Activated CD8-positive, alpha-beta memory T cell treated with anti-CD3 and anti-CD28 coated beads for 24 hours (primary cell): ENCODE measurements around the gene SORD.
"Not testable (repeated sequence)": the region's sequence is repeated elsewhere in the genome, so short reads cannot be mapped to it uniquely, and the experiment has no call there.

ENCODE experiments used
- DNase-seq: peaks from one replicate; pipeline ENCODE4 v3.0.0-alpha.2; 2020

The SORD gene

DNA sequence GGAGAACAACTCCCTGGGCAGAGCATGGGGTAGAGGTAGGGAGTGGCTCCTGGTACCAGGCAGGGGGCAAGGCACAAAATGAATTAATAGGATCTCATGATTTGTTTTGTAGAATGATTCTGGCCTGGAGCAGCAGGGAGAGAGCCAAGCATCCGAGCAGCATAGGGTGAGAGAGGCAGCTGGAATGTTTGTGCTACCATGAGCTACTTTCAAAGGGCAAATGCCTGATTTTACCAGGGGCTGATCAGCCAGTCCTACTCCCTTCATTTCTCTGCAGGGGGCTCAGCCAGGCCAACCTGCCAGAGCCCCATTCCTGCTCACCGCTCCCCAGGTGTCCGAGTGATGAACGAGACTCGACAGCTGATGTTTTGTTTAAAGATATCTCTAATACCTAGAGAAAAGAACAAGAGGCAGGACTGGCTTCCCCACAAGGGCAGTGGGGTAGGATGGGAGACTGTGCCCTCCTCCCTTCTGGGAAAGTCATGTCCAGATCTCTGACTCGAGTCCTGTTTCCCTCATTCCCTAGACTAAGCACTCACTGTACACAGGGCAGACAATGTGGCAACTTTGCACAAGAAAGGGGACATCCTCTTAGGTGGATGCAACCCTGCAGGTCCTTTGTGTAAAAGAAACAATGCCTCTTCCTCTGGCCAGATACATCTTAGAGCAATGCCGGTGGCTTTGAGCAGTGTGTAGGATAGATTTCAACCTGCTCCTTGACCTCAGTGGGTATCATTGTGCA, 78.1 kb downstream of the SORD start:
- no peak for DNase-seq

- no peak for DNase-seq
Measured at GRCh38 chr15:45101749-45102148, 78.8 kb downstream of the SORD start.

DNA sequence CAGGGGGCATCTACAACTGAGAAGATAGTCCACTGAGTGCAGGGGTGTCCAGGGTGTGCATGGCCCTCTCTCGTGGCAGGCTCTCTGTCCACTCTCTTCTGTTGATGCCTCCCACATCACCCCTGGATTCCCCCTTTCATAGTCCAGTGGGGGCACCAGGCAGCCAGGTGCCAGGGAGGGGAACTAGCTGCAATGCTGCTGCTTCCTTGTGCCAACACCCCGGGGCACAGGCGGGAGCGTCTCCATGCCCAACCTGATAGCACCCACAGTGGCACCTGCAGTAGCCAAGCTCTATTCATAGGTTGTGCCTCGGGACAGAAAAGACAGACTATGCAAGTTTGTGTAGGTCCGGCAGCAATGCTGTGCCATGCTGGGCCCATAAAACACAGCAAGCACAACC, 79.2 kb downstream of the SORD start:
- DNase-seq: no peak

- not testable (repeated sequence) for DNase-seq
Measured at GRCh38 chr15:45104170-45104569, 81.2 kb downstream of the SORD start.

DNA sequence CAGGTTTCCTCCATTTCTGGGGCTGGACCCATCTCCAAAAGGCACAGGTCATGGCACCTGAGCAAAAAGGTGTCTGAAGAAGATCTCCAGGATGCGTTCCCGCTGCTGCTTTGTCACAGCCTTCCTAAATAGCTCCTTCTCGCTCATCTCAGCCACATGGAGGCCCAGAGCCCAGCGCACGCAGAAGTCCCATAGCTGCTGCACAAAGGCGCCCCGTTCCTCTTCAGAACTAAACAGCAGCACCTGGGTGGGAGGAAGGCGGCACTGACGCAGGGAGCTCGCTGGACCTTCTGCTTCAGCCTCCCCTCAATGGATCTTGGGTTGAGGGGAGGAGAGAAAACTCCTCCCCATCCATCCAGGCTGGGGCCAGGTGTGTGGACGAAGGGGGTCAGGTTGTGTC, 82.6 kb downstream of the SORD start:
- no peak for DNase-seq

GRCh38 chr15:45106002-45106790, 83.2 kb downstream of the SORD start:
- DNase-seq: no peak

DNA sequence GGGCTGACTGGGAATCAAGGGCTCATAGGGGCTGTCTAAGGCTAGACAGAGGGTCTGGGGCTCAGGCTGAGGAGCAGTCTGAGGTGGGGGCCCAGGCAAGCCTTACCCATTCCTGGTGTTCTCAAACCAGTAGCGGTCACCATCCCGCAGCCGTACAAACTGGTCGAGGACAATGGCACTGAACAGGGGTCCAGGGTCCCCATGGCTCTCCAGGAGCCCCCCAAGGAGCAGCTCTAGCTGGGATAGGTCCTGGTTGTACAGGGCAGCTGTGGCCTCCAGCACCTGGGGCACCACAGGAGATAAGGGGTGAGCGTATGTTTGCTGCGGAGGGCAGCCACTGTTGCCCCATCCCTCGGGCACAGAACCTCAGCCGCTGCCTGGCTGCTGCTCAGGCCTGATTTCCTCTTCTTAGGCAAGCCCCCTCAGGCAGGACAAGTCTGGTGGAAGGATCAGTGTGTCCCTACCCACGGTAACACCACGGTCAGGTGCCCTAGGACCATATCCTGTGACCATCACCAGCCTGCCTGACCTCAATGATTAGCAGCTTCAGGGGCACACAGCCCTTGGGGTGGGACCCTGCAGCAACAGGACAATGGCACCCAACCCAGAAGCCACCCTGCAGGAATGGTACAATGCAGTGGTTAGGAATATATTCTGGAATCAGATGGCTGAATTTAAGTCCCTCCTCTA, 85.1 kb downstream of the SORD start:
- DNase-seq: no peak

- no peak for DNase-seq
Measured at GRCh38 chr15:45110256-45110820, 87.3 kb downstream of the SORD start.

DNA sequence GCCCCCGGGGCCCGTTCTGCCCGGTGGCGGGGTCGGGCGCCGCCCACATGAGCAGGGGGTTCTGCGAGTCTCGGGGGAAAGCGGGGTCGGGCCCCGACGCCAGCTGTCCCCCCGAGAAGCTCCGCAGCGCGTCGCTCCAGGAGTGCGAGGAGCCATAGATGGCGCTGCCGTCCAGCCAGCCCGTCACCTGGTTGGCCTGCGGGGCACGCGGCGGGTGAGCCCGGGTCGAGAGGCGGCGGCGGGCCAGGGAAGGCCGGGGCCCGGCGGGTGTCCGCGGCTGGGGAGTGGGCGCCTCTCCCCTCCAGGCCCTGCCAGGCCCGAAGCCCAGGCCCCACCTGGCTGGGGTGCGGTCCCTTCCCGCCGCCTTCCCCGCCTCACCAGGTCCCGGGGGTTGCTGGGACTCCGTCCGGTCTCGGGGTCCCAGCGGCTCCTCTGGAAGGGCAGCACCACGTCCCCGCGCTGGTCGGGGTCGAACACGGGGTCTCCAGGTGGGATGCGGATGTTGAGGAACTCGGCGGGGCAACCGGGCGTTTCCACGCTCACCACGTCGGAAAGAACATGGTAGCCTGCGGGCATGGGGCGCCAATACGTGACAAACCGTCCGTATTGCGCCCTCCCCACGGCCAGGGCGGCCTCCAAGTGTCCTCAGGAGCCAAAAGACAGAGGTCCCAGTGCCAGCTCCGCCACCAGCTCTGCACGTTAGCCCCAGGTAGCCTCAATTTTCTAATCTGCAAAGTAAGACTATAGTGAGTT, 88.6 kb downstream of the SORD start:
- DNase-seq: no peak

GRCh38 chr15:45112143-45112590, 89.2 kb downstream of the SORD start:
- DNase-seq: no peak

GRCh38 chr15:45112591-45113379, 89.8 kb downstream of the SORD start:
- no peak for DNase-seq

GRCh38 chr15:45113380-45113990, 90.5 kb downstream of the SORD start:
- no peak for DNase-seq

GRCh38 chr15:45114076-45114750, 91.2 kb downstream of the SORD start, which contains the start of the genes DUOX2 and DUOXA2:
TSS of gene DUOX2 (minus strand) at chr15:45114172. CDS start at chr15:45113411, 761 bp downstream.
TSS of gene DUOXA2 (plus strand) at chr15:45114326. CDS start at chr15:45114606, 280 bp downstream.
- DNase-seq: no peak

DNA sequence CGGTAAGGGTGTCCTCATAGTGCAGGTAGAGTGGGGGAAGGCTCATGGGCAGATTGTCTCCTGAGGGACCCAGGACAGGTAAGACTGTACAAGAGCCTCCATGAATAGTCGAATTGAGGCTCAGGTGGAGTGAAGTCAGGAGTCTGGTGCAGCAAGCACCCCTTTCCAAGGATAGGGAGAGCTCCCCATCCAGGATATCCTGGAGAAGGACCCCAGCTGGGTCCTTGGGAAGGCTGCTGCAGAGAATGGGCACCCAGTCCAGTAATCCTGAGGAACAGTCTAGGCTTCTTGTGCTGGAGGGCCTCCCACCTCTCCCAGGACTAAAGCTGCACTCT, 91.7 kb downstream of the SORD start:
- no peak for DNase-seq

DNA sequence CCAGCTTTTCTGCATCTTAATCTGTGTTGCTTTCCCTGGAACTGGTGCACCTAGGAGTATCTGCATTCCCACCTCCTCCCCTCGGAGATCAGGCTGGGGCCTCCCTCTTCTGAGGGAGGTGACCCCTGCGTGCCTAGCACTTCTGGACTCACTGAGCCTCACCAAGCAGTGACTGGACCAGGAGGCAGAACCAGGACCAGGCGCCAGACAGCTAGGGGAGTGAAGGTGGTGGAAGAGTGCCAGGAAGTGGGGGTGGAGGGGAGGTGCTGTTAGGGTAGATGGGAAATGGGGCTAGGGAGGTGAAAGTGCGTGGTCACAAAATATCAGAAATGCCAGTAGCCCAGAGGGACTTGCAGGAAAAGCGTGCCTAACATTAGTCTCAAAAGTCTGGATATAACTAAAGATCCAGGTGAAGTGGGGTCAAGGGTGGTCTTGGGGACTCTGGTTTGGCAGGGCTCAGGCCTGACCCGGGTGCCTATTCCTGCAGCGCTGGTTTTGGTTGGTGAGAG, 92.4 kb downstream of the SORD start:
- DNase-seq: no peak

GRCh38 chr15:45116006-45116481, 93.0 kb downstream of the SORD start:
- DNase-seq: no peak

DNA sequence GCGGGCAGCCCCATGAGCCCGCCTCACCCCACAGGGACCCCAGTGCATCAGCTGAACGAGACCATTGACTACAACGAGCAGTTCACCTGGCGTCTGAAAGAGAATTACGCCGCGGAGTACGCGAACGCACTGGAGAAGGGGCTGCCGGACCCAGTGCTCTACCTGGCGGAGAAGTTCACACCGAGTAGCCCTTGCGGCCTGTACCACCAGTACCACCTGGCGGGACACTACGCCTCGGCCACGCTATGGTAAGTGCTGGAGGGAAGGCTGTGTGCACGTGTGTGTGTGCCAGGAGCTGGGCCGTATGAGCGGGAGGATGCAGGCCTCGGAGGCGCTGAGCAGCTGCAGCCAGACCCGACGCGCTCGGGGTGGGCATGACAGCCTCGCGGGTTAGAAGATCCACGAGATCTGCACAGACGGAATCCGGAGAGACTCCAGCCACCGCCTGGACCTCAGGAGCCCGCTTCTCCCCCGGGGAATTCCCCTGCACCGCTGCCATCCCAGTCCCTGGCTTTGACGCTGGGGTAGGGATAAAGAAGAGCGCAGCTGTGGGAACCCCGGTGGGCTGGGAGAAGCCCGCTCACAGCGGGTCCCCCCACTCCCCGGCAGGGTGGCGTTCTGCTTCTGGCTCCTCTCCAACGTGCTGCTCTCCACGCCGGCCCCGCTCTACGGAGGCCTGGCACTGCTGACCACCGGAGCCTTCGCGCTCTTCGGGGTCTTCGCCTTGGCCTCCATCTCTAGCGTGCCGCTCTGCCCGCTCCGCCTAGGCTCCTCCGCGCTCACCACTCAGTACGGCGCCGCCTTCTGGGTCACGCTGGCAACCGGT, 93.7 kb downstream of the SORD start:
- no peak for DNase-seq

DNA sequence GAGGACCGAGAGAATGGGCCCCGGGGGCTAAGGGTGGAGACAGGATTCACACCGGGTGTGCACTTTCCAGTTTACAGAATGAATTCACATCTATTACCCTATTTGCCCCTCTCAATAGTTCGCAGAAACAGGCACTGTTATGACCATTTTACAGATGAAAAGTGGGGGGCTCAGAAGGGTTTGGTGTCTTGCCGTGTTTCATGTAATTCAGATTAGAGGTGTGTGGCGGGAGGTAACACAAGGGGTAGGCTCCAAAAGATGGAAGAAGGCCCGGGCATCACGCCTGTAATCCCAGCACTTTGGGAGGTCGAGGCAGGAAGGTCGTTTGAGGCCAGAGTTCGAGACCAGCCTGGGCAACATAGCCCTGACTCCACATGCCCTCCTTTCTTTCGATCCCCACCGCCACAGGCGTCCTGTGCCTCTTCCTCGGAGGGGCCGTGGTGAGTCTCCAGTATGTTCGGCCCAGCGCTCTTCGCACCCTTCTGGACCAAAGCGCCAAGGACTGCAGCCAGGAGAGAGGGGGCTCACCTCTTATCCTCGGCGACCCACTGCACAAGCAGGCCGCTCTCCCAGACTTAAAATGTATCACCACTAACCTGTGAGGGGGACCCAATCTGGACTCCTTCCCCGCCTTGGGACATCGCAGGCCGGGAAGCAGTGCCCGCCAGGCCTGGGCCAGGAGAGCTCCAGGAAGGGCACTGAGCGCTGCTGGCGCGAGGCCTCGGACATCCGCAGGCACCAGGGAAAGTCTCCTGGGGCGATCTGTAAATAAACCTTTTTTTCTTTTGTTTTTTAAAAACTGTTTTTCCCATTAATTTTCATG, 94.5 kb downstream of the SORD start:
- DNase-seq: no peak
